ENCODE data around the gene ABL1.

The ABL1 gene

DNA sequence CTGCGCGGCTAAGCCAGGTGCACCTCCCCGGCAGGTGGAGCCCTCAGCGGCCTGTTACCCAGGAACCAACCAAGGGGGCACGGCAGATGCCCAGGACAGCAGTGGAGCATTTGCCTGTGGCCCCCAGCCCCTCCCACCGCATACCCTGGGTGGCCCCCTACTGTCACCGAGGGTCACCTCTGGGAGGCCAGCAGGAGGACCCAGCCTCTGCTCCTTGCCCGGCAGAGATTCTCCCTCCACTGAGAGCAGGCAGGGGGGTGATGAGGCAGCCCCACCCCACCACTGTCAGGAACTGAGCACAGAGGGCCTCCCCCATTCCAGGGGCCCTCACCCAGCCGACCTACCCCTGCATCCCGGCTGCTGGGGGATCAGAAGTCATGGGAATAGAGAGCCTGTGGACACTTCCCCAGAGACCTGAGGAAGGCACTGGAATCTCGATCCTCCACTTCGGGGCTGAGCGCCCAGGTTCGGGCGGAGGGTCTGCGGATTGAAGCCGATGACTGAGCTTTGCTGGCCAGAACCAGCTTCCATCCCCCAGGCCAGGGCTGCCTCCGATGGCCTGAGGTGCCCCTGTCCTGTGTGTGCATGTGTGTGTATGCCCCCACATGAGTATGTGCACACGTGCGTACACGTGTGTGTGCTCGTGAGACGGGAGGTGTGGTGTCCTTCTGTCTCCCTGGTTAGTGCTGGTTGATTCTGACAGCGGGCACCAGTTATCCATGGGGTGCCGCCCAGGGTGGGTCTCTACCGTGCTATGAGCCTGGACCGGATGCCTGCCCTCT, 61.4 kb downstream of the ABL1 start, which contains the start of gene QRFP:
QRFP (minus strand) TSS at position 580 of the 782 bp plus-strand sequence. CDS start 2,974 bp downstream, outside the sequence.
- H3K9me2 ChIP-seq (replicated peaks; ENCODE audit: control insufficient read depth, low read length) = no peaks in the 10 kb centered on the region
- no peaks in the 10 kb centered on the region for H3K9me3 ChIP-seq (ENCODE audit: control insufficient read depth, insufficient read depth, low read length)
- H3K27me3 ChIP-seq (ENCODE audit: control insufficient read depth, low read length) = no peaks in the 10 kb centered on the region
- no peaks in the 10 kb centered on the region for H3K79me2 ChIP-seq (ENCODE audit: control insufficient read depth, low read length)
- H3K36me3 ChIP-seq (ENCODE audit: control insufficient read depth, low read length) = no peaks in the 10 kb centered on the region
- H3F3A ChIP-seq (ENCODE audit: control insufficient read depth, insufficient read depth) = no peaks in the 10 kb centered on the region
- no peak for TF ChIP-seq EZH2phosphoT487 (IDR thresholded peaks at IDR 0.05; ENCODE audit: borderline replicate concordance, low read length)
- TF ChIP-seq, protein P1, sequence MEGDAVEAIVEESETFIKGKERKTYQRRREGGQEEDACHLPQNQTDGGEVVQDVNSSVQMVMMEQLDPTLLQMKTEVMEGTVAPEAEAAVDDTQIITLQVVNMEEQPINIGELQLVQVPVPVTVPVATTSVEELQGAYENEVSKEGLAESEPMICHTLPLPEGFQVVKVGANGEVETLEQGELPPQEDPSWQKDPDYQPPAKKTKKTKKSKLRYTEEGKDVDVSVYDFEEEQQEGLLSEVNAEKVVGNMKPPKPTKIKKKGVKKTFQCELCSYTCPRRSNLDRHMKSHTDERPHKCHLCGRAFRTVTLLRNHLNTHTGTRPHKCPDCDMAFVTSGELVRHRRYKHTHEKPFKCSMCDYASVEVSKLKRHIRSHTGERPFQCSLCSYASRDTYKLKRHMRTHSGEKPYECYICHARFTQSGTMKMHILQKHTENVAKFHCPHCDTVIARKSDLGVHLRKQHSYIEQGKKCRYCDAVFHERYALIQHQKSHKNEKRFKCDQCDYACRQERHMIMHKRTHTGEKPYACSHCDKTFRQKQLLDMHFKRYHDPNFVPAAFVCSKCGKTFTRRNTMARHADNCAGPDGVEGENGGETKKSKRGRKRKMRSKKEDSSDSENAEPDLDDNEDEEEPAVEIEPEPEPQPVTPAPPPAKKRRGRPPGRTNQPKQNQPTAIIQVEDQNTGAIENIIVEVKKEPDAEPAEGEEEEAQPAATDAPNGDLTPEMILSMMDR (IDR thresholded peaks at IDR 0.05; ENCODE audit: low read depth, low read length, poor library complexity, severe bottlenecking) = no peak
- no peak within 1 kb of the TSS for H3K4me2 ChIP-seq (ENCODE audit: low read length)
- no peak within 1 kb of the TSS for H3K4me3 ChIP-seq (ENCODE audit: low read length)
- no peak within 1 kb of the TSS for H3K27ac ChIP-seq (ENCODE audit: low read depth, low read length)
- no peaks in the 10 kb centered on the region for H3K4me1 ChIP-seq (ENCODE audit: control insufficient read depth, low read length)
- no peaks in the 10 kb centered on the region for H4K20me1 ChIP-seq (ENCODE audit: control insufficient read depth, insufficient read depth, low read depth, low read length)

DNA sequence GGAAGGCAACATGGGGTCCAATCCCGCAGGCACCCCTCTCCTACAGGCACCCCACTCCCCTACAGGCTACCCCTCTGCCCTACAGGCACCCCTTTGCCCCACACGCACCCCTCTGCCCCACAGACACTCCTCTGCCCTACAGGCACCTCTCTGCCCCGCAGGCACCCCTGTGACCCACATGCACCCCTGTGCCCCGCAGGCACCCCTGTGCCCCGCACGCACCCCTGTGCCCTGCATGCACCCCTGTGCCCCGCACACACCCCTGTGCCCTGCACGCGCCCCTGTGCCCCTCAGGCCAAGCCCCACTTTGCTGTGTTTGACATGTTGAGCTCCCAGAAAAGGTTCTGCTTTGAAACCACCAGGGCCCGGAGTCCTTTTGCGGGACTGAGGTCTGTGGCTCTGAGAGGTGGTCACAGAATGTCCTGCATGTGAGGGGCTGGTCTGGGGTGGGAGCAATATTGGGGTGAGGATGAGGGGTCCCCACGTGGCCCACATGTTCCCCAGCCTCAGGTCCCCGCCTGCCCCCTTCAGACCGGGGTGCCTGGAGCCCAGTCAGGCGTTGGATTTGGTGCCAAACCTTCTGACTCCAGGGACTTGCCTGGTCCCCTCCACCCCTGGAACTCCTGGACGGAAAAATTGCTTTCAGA, 62.2 kb downstream of the ABL1 start:
- Histone ChIP-seq H3K79me2 (ENCODE audit: control insufficient read depth, low read length) (no peaks in the 10 kb centered on the region), H3K36me3 (ENCODE audit: control insufficient read depth, low read length) (no peaks in the 10 kb centered on the region), H3F3A (ENCODE audit: control insufficient read depth, insufficient read depth) (no peaks in the 10 kb centered on the region), H4K20me1 (ENCODE audit: control insufficient read depth, insufficient read depth, low read depth, low read length) (no peaks in the 10 kb centered on the region), H3K27me3 (ENCODE audit: control insufficient read depth, low read length) (no peaks in the 10 kb centered on the region), H3K4me3 (ENCODE audit: low read length) (no peak overlapping the region), H3K4me1 (ENCODE audit: control insufficient read depth, low read length) (no peaks in the 10 kb centered on the region), H3K27ac (ENCODE audit: low read depth, low read length) (no peak overlapping the region), H3K9me2 (replicated peaks; ENCODE audit: control insufficient read depth, low read length) (no peaks in the 10 kb centered on the region), H3K9me3 (ENCODE audit: control insufficient read depth, insufficient read depth, low read length) (no peaks in the 10 kb centered on the region), H3K4me2 (ENCODE audit: low read length) (no peak overlapping the region)
- no peak for TF ChIP-seq EZH2phosphoT487 (IDR thresholded peaks at IDR 0.05; ENCODE audit: borderline replicate concordance, low read length)
- TF ChIP-seq, protein P1 (IDR thresholded peaks at IDR 0.05; ENCODE audit: low read depth, low read length, poor library complexity, severe bottlenecking) = no peak

DNA sequence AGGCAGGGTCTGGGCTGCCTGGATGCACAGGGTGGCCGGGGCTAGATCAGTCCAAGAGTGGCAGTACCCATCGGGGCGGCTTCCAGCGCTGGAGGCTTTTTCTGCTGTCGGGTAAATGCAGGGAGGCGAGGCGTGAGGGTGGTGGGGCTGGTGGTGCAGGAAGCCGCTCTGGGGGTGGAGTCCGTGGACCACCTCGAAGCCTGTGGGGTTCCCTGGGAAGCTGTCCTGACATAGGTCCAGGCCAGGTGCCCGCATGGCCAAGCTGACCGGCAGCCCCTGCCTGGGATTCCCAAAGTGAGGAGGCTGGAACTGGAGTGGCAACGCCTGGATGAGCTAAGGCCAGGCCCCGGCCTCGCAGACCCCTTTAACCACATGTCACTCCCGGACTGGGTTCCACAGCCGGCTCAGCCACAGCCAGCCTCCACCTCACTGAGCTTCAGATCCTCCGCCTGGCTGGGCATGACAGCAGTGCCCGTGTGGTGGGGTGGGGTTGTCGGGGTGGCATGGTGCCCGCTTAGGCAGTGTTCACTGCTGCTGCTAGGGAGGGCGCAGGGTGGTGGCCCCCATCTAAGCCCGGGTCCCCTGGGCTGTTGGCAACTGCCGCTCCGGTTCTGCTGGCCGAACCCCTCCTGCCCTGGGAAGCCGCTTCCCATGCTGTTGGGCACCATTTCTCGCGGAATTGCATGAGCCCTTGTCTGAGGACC, 62.9 kb downstream of the ABL1 start:
- no peaks in the 10 kb centered on the region for H3K9me2 ChIP-seq (replicated peaks; ENCODE audit: control insufficient read depth, low read length)
- no peaks in the 10 kb centered on the region for H3F3A ChIP-seq (ENCODE audit: control insufficient read depth, insufficient read depth)
- no peaks in the 10 kb centered on the region for H3K9me3 ChIP-seq (ENCODE audit: control insufficient read depth, insufficient read depth, low read length)
- H3K4me3 ChIP-seq (ENCODE audit: low read length) = no peak overlapping the region
- H3K79me2 ChIP-seq (ENCODE audit: control insufficient read depth, low read length) = no peaks in the 10 kb centered on the region
- H3K4me1 ChIP-seq (ENCODE audit: control insufficient read depth, low read length) = no peaks in the 10 kb centered on the region
- H3K27ac ChIP-seq (ENCODE audit: low read depth, low read length) = no peak overlapping the region
- no peaks in the 10 kb centered on the region for H3K27me3 ChIP-seq (ENCODE audit: control insufficient read depth, low read length)
- no peak for TF ChIP-seq EZH2phosphoT487 (IDR thresholded peaks at IDR 0.05; ENCODE audit: borderline replicate concordance, low read length)
- TF ChIP-seq, protein P1 (IDR thresholded peaks at IDR 0.05; ENCODE audit: low read depth, low read length, poor library complexity, severe bottlenecking) = no peak
- no peaks in the 10 kb centered on the region for H3K36me3 ChIP-seq (ENCODE audit: control insufficient read depth, low read length)
- H4K20me1 ChIP-seq (ENCODE audit: control insufficient read depth, insufficient read depth, low read depth, low read length) = no peaks in the 10 kb centered on the region
- no peak overlapping the region for H3K4me2 ChIP-seq (ENCODE audit: low read length)
